Stimulated activated CD4-positive, alpha-beta T cell treated with anti-CD3 and anti-CD28 coated beads, Interleukin-12 subunit alpha, Interleukin-12 subunit beta, amount 100 ng/mL, for 4 hours (primary cell): ENCODE measurements around the gene IFNA2.
"Not testable (repeated sequence)": the region's sequence is repeated elsewhere in the genome, so short reads cannot be mapped to it uniquely, and the experiment has no call there.

Experiments
- DNase-seq: peaks from one replicate; pipeline ENCODE4 v3.0.0-alpha.2; 2020

The IFNA2 gene

DNA sequence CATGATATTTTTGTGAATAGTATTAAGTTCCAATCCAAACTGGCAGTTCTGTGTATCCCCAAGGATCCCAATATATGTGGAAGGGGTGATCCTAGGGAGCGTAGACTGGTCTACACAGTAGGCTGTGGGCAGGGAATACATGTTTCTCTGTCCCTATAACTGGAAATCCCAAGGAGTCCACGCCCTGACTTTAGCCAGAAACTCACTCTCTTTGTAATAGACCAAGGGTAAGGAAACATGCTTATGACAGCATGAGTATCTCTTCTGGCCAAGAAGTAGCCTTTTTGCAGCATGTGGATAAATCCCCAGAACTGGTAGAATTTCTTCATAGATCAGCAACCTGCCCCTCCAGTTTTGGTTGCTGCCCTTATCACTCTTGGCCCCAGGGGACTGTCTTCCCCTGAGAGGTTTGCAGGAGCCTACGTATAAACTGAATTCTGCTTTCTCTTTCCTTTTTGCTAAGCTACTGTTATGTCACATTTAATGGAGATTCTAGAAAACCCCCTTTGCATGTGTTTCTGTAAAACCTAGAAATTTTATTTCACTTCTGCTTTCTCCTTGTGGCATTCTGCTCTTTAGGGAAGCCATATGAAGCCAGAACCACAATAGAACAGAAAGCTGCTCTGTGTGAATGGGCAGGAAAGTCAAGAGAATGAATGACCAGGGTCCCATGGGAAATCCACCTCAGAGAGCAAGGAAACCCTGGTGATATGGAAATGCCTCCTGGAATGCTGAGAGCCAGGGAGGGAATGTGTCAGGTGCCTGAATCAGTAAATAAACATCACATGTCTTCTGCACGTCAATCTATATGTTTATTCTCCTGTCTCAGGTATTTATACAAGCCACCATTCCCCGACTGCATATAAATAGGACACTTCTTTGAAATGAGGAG, 3.5 kb downstream of the IFNA2 start:
- no peak for DNase-seq

DNA sequence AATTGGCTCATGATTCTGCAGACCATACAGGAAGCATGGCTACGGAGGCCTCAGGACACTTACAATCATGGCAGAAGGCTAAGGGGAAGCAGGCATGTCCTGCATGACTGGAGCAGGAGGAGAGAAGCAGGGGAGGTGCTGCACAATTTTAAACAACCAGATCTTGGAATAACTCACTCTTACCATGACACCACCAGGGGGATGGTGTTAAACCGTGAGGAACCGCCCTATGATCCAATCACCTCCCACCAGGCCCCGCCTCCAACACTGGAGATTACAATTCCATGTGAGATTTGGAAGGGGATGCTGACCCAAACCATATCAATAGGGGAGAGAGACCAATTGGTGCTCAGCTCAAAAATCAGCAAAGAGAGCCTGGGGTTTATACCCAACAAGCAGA, 13.7 kb downstream of the IFNA2 start:
- DNase-seq: not testable (repeated sequence)

DNA sequence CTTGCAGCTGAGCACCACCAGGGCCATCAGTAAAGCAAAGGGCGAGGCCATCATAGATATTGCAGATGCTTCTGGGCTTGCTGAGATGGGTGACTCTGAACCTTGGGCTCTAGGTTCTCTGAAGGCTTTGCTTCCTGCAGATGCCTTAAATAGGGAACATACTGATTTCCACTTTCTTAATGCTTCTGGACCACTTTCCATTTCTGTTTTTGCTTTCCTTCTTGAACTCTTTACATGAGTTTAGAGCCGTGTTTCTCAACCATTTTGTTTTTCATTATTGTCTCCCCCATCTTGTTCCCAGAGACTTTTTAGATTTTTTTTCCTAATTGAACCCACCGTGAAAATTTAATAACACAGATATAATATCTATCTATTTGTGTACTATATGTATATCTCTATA, 17.2 kb downstream of the IFNA2 start, which contains the start of gene IFNA13:
TSS of gene IFNA13 (minus strand) at position 101 of the 400 bp plus-strand sequence. CDS start at position 54, 47 bp downstream.
- DNase-seq: no peak

DNA sequence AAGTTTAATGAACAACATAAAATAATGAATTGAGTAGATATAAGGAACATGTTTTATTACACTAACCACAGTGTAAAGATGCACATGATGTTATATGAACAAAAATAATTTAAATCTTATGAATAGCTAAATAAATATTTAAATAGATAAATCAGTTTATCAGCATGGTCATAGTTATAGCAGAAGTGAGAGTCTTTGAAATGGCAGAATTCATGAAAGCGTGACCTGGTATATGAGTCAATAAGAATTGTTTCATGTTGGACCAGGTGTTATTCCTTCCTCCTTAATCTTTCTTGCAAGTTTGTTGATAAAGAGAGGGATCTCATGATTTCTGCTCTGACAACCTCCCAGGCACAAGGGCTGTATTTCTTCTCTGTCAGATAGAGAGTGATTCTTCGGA, 18.0 kb downstream of the IFNA2 start:
- not testable (repeated sequence) for DNase-seq

DNA sequence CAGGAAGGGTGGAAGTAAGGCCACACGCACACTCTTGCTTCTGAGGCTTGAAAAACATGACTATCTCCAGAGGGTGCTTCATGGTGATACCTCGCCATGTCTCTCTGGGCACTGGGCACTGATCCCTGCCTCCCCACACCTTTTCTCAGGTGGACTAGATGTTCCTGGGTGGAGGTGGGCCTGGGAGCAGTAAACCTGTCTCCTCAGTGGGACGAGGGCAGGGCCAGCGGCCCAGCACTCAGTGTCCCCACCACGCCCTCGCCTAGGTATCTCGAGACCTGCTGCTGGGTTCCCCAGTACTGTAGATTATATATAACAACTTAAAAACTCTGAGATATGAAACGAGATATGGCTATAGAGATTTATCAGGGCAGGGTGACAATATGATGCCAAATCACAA, 22.9 kb downstream of the IFNA2 start:
- DNase-seq: no peak

DNA sequence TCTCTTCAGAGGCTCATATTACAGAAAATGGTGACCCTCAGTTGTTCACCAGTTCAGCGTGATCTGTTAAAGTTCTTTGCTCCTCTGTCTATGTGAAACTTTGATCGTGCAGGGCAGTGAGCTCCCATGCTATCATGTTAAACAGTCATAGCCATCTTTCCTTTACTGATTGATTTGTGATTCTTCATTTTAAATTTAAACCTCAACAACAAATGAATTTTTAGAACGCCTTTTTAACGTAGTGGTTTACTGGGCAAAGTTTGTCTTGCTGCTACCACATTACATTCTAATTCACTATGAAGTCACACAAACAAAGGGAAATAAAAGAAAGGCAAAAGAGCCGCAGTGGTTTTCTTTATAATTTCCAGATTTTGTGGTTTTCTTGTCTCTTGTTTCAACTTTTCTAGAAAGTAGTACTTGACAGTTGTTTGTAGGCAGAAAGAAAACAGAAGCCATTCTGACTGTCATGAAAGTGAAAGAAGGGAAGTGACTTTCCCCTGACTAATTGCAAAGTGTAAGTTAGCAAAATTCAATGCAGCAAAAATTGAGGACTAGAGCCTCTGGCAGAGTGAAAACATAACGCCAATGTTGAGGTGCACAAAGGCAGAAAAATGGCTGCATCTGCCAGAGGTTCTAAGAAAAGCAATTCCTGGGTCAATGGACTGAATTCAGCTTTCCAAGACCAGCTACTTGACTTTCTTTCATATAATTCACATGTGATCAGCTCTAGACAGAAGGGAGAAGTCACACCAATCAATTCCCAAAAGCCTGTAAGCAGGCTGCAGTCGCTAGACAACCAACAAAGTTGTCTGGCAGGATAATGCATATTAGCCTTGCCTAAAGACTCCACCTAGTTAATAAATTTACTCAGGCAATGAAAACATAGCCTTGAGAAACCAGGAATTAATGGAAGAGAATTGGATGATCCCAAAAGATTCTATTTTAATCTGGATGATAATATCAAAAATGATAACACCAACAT, 27.4 kb downstream of the IFNA2 start:
- DNase-seq: no peak

DNA sequence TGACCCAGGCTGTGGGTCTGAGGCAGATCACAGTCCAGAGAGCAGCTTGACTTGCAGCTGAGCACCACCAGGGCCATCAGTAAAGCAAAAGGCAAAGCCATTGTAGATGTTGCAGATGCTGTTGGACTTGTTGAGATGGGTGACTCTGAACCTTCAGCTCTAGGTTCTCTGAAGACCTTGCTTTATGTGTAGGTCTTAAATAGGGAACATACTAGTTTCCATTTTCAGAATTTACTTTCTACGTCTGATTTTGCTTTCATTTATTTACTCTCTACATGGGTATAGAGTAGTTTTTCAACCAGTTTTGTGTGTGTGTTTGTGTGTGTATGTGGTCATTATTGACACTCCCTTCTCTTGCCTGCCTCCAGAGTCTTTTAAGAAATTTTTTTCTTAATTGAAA, 34.4 kb downstream of the IFNA2 start, which contains the start of gene IFNA6:
TSS of gene IFNA6 (minus strand) at position 101 of the 400 bp plus-strand sequence. CDS start at position 101, 0 bp downstream.
- no peak for DNase-seq

DNA sequence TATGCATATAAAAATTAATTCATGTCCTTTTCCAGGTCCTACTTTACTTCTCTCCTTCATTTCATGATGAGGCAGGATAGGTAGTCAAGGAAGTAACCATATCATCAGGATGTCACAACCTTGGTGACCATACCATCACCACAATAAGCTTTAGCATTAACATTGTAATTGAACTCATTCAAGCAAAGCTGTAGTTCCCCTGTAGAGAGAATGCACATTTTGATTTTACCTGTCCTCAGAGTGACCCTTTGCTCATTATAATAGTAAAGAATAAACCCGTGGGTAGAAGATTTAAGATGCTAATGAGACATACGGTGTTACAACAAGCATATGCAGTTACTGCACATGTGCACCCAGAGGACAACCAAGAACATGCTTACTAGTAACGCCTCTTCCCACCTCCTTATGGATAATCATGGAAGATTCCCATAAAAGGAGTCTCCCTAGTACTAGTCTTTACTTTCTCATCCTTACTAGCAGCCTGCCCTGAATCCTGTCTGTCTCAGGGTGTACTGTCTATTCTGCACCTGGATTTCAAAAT, 36.7 kb downstream of the IFNA2 start:
- no peak for DNase-seq

DNA sequence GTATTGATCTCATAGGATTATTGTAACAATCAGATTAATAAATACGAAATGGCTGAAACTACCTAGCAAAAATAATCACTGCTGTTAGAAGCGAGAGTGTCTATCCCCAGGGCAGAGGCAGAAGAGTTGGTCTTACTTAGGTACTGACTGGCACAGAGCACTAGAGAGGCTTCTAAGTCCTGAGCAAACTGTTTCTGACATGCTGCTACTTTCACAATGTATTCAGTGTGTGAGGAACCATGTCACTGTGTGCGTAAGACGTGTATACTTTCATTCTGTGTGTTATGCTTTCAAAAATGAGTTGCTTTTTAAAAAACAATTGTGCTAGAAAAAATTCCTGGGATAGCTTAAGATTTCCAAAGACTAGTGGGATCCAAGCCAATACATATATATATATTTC, 44.5 kb downstream of the IFNA2 start:
- no peak for DNase-seq

DNA sequence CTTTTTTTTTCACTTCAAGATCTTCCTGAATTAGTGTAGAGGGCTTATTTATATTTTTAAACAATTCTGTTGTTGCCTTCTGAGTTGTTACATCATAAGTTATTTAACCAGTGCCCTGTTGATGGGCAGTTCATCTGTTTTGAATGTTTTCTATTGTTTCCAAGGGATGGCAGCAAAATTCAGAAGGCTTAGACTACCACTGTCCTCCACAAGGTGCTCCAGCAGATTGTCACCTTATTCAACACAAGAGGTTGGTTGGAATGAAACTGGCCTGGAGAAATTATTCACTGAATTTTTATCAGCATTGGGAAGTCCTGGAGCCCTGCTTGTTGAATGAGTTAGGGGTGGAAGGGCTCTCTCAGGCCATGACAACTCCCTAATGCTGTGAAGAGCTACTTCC, 48.7 kb downstream of the IFNA2 start:
- no peak for DNase-seq

DNA sequence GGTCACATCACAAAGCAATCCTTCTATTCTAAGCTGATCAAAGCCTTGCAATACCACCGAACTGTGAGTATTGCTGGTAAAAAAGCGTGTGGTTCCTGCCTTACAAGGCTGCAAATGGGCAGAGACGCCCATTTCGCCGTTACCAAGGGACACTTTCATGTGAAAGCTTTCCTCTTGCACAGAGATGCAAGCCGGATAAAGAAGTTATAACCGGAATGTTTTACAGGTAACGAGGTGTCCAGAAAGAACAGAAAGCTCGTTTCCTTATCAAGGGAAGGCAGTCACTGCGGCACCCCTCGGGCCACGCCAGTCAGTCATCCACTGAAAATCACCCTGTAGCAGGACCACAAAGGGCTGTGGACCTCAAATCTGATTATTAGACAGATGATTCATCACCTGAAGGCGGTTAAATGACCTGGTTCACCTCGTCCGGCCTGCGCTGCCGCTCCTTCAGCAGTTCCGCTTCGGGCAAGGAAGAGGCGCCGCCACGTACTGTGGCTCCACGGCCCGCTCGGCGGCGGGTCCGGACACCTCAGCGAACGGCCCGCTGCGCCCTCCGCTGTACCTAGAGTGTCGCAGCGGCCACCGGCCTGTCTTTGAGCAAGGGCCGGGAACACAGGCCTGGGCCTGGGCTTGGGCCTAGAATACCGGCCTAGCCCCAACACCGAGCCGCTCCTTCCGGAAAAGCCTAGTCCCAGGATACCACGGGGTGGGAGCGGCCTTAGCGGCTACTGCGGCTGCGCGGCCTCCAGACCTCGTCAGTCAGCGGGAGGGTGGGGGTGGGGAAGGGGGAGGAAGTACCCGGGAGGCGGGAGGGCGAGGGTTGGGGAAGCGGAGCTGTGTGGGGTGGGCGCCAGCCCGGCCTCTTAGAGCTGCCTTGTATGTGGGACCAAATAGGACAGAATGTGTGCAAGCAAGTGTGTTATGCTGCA, 50.2 kb downstream of the IFNA2 start, which contains the start of gene KLHL9:
TSS of gene KLHL9 (minus strand) at position 704 of the 932 bp plus-strand sequence. CDS start at position 159, 545 bp downstream.
- DNase-seq: peak; percentile 87
